Effector memory CD8-positive, alpha-beta T cell (primary cell): ENCODE measurements around the gene GRIP2.
A peak's percentile ranks its signal among the peaks of the same experiment; 100 is the strongest.
"Not testable (repeated sequence)": the region's sequence is repeated elsewhere in the genome, so short reads cannot be mapped to it uniquely, and the experiment has no call there.

Experiments used
- ATAC-seq: fragments of 150-1000 bp; cut with Tn5 transposase; replicated peaks from 2 replicates; pipeline ENCODE4 v1.10.0; 2021; ENCODE audit warnings: mild to moderate bottlenecking, moderate library complexity
- DNase-seq, 3 experiments: peaks; one replicate each; pipeline ENCODE4 v3.0.0; 2021
- H3K27ac Mint-ChIP-seq, 2 donors: one replicate each; pipeline ENCODE4 v1.8.0; 2022; ENCODE audit warnings: mild to moderate bottlenecking in 2 of 2, mixed read lengths in 2 of 2, moderate library complexity in 2 of 2
- H3K27me3 Mint-ChIP-seq, 2 donors: one replicate each; pipeline ENCODE4 v1.8.0; 2022; ENCODE audit warnings: mixed read lengths in 2 of 2
- H3K36me3 Mint-ChIP-seq: one replicate; pipeline ENCODE4 v1.8.0; 2022; ENCODE audit warnings: mild to moderate bottlenecking, moderate library complexity, mixed read lengths; ENCODE audit not compliant: insufficient read depth
- H3K4me1 Mint-ChIP-seq, 2 donors: one replicate each; pipeline ENCODE4 v1.8.0; 2022; ENCODE audit warnings: low read depth in 2 of 2, mixed read lengths in 2 of 2
- H3K4me3 Mint-ChIP-seq, 2 donors: one replicate each; pipeline ENCODE4 v1.8.0; 2022; ENCODE audit warnings: mild to moderate bottlenecking in 2 of 2, mixed read lengths in 2 of 2, moderate library complexity in 2 of 2
- H3K9me3 Mint-ChIP-seq, 2 donors: one replicate each; pipeline ENCODE4 v1.8.0; 2022; ENCODE audit warnings: mixed read lengths in 2 of 2

GRIP2 gene

DNA sequence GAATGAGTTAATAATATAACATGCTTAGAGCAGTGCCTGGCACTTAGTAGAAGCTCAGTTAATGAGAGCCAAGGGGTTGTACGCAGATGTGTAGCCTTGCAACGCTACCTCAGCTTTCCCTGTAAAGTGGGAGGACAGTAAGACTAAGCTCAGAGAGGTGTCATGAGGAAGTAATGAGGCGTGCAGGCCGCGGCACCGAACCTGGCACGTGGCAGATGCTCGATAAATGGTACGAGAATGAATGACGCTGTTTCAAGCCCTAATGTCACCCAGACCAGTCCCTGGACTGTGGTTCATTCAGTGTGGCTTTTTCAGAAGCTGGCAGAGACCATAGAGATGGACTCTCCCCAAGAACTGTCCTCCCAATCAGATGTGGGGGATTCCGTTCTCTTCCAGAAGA is 21.2 kb downstream of the GRIP2 start:
- H3K4me3 Mint-ChIP-seq = no peak overlapping the region
- no peaks in the 10 kb centered on the region for H3K9me3 Mint-ChIP-seq
- DNase-seq = no peak

DNA sequence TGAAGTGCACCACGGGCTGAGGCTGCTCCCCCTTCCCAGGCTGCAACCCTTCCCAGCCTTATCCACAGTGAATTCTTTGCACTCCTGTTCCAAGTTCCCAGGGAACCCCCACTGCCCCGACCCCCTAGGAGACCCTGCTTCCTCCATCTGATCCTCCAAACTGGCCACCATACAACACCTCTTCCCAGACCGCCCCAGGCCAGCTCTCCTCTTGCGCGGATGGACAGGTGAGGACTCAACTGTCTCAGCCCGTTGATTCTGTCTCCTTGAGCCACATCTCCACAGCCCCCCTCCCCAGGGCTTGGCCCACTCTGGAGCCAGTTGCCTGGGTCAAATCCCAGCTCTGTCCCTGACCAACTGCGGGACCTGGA is 21.7 kb downstream of the GRIP2 start:
- ATAC-seq (no peak), DNase-seq (no peak)
- H3K27ac Mint-ChIP-seq = no peak overlapping the region
- no peak overlapping the region for H3K4me3 Mint-ChIP-seq
- H3K9me3 Mint-ChIP-seq = no peaks in the 10 kb centered on the region
- H3K4me1 Mint-ChIP-seq = peaks cover 0 to 4% of the 10 kb centered on the region in 2 donors
- H3K36me3 Mint-ChIP-seq = no peaks in the 10 kb centered on the region
- peaks cover 26 to 72% of the 10 kb centered on the region in 2 donors for H3K27me3 Mint-ChIP-seq

More for the DNA sequence above, 21.2 kb downstream of the GRIP2 start:
- peaks cover 0 to 4% of the 10 kb centered on the region in 2 donors for H3K4me1 Mint-ChIP-seq
- ATAC-seq = no peak
- no peaks in the 10 kb centered on the region for H3K36me3 Mint-ChIP-seq
- H3K27me3 Mint-ChIP-seq = peaks cover 26 to 76% of the 10 kb centered on the region in 2 donors
- H3K27ac Mint-ChIP-seq = no peak overlapping the region

DNA sequence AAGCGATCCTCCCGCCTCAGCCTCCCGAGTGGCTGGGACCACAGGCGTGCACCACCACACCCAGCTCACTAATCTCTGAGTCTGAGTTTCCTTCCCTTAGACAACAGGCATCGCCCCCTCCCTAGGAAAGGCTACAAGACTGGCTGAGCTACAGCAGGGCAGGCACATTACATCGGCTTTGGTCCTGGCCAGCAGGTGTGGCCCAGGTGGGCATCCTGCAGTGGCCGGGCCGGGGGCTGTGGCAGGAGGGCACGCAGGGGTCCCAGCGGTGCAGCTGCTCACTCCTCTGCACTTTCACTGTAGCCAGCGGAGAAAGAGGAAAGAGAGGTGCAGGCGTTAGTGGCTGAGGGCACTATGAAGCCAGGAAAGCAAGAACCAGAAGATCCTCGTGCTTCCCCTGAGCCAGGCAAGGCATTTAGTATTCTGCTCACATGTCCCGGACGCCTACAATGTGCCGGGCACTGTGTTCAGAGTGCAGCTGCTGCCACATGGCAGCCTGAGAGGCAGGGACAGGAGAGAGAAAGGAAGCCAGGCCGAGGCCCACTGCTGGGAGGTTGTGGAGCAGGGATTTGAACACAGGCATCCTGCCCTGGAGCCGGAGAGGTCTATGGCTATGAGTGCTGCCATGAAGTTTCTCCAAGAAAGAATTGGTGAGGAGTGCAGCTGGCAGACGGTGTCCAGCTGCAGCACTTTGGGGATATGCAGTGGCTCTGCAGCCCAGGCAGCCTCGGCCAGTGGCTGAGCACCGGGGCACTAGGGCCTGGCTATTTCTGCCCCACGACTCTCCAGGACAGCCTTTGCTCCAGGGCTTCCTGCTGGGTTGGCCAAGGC is 22.3 kb downstream of the GRIP2 start:
- peaks cover 0 to 4% of the 10 kb centered on the region in 2 donors for H3K4me1 Mint-ChIP-seq

DNA sequence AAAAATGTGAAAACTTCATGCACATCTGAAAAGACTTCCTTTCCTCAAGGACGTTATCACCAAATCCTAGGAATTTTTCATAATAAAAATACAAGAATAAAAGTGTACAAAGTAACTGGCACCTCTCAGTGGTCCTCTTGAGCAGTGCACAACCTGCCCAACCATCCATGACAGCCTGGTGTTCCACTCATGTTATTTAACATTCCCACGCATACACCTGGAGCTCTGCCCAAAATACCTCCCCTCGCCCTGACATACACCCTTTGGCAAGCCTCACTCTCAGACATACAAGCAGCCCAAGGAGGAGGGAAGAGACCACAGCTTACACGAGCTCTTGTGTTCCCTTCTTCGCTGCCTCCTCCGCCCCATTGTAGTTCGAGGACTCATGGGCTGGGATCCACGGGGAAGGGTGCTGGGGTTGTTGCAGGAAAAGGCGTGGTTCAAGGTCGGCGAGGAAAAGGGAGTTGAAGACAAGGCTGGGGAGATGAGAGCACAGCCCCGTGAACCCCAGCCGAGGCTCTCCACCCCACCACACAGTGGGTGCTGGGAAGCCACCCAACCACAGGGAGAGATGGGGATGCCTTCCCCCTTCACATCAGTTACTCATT is 23.3 kb downstream of the GRIP2 start:
- Mint-ChIP-seq H3K36me3 (no peaks in the 10 kb centered on the region), H3K27me3 (peaks cover 15 to 57% of the 10 kb centered on the region in 2 donors), H3K4me3 (no peak overlapping the region), H3K27ac (no peak overlapping the region), H3K9me3 (no peaks in the 10 kb centered on the region), H3K4me1 (peaks cover 0 to 4% of the 10 kb centered on the region in 2 donors)
- no peak for ATAC-seq
- DNase-seq = no peak

More for the DNA sequence above, 22.3 kb downstream of the GRIP2 start:
- Mint-ChIP-seq H3K27ac (no peak overlapping the region), H3K36me3 (no peaks in the 10 kb centered on the region), H3K9me3 (no peaks in the 10 kb centered on the region), H3K27me3 (peaks cover 20 to 66% of the 10 kb centered on the region in 2 donors), H3K4me3 (no peak overlapping the region)
- no peak for ATAC-seq
- no peak for DNase-seq

DNA sequence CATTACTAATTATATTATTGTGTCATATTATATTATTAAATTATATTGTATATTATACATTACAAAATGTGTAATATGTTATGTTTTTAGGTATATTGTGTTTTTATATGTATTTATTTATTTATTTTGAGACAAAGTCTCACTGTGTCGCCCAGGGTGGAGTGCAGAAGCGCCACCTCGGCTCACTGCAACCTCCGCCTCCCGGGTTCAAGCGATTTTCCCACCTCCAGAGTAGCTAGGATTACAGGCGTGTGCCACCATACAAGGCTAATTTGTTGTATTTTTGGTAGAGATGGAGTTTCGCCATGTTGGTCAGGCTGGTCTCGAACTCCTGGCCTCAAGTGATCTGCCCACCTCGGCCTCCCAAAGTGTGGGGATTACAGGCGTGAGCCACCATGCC is 24.6 kb downstream of the GRIP2 start:
- H3K4me3 Mint-ChIP-seq, H3K4me1 Mint-ChIP-seq, H3K36me3 Mint-ChIP-seq, DNase-seq, ATAC-seq, H3K27ac Mint-ChIP-seq, H3K9me3 Mint-ChIP-seq: not testable (repeated sequence)
- H3K27me3 Mint-ChIP-seq = peaks cover 5 to 50% of the 10 kb centered on the region in 2 donors

DNA sequence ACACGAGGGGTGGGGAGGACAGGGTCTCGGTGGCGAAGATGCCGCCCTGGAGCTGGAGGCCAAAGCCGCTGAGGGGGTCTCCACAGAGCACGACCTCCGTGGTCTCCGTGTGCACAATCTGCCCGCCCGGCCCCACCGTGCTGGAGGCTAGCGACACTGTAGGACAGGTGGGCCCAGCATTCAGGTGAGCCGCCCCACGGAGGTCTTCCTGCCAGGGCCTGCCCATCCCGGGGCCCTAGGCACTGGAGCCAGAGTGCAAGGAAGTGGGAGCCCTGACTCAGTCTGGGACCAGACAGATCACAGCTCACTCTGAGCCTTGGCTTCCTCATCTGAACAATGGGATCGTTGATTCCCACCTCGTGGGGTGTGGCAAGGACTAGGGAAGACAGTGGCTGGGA is 25.8 kb downstream of the GRIP2 start:
- H3K27ac Mint-ChIP-seq = no peak overlapping the region
- DNase-seq (no peak), ATAC-seq (no peak)
- no peak overlapping the region for H3K4me3 Mint-ChIP-seq
- peaks cover 5 to 47% of the 10 kb centered on the region in 2 donors for H3K27me3 Mint-ChIP-seq
- no peaks in the 10 kb centered on the region for H3K9me3 Mint-ChIP-seq
- peaks cover 0 to 4% of the 10 kb centered on the region in 2 donors for H3K4me1 Mint-ChIP-seq
- H3K36me3 Mint-ChIP-seq = no peaks in the 10 kb centered on the region

DNA sequence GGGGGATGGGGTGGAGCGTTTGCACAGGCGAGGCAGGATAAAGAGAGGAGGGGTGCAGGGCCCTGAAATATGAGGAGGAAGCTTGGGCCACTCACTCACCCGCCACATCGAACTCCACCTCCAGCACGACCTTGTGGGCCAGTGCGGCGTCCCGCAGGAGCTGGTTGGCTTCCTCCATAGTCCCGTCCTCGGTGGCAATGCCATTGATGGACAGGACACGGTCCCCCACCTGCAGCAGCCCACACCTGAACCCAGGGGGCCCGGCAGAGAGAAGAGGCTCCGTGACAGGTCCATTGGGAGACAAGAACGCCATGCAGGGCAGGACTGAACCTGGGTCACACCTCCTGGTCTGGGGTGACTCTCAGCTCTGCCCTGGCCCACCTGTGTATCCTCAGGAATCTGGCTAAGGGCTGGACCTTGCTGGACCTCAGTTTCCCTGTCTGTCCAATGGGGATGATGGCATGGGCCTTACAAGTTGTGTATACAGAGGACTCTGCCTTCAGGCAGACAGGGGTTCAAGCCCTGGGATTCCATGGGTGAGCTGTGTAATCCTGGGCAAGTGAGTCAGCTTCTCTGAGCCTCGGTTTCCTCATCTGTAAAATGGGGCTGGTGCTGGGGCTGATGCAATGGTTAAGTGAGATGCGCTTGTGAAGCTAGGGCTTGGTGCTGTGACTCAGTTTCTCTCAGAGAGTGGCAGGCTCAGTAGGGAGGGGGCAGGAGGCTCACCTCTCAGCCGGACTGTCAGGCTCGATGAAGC is 26.4 kb downstream of the GRIP2 start:
- Mint-ChIP-seq H3K4me3 (no peak overlapping the region), H3K27me3 (peaks cover 5 to 45% of the 10 kb centered on the region in 2 donors), H3K9me3 (no peaks in the 10 kb centered on the region), H3K4me1 (peaks cover 3 to 7% of the 10 kb centered on the region in 2 donors), H3K27ac (no peak overlapping the region), H3K36me3 (no peaks in the 10 kb centered on the region)
- no peak for DNase-seq
- ATAC-seq = no peak

DNA sequence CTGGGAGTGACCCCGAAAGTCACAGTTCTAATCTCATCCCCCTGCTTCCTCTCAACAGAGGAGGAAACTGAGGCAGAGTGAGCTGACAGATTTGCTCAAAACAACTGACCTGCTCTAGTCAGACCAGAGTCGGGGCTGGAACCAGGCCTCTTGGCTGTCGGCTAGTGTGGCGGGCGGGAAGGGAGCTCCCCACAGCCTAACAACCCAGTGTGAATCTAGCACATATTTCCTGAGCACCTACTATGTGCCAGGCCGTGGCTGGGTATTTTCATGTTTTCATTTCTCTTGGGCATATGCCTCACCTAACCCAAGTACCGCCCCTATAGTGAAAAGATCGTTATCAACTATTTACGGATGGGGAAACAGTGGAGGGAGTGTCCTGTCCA is 27.2 kb downstream of the GRIP2 start:
- no peak overlapping the region for H3K4me3 Mint-ChIP-seq
- no peaks in the 10 kb centered on the region for H3K36me3 Mint-ChIP-seq
- no peak for DNase-seq
- ATAC-seq = no peak
- no peaks in the 10 kb centered on the region for H3K9me3 Mint-ChIP-seq
- H3K27ac Mint-ChIP-seq = no peak overlapping the region
- peaks cover 10 to 44% of the 10 kb centered on the region in 2 donors for H3K27me3 Mint-ChIP-seq
- H3K4me1 Mint-ChIP-seq = peaks cover 7 to 8% of the 10 kb centered on the region in 2 donors

DNA sequence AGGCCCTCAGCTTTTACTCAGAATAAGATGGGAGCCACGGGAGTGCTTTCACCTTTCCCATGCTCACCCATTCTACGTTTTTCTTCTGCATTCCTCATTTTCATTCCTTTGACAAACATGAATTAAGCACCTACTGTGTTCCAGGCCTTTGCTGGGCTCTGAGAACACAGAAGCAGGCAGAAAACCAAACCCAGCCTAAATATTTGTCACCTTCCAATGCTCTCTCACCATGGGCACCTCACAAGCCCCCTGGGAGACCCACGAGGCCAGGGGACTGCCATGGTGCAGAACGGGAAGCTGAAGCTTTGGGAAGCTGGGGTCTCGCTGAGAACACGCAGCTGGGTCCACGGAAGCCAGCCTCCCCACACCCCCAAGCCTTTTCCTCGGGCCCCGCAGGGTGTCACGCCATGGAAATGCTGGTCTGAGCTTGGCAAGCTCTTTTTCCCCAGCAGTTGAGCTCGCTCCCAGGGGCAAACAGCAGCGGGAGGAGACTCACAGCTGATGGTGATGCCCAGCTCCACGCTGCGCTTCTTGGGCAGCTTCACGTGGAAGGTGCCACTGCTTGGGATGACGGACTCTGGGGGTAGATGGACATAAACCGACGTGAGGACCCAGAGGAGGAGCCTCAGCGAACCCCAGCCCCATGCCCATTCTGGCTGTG is 27.7 kb downstream of the GRIP2 start:
- ATAC-seq (no peak), DNase-seq (no peak)
- no peak overlapping the region for H3K4me3 Mint-ChIP-seq
- H3K4me1 Mint-ChIP-seq = peaks cover 7 to 8% of the 10 kb centered on the region in 2 donors
- peaks cover 10 to 44% of the 10 kb centered on the region in 2 donors for H3K27me3 Mint-ChIP-seq
- H3K36me3 Mint-ChIP-seq = no peaks in the 10 kb centered on the region
- no peak overlapping the region for H3K27ac Mint-ChIP-seq
- no peaks in the 10 kb centered on the region for H3K9me3 Mint-ChIP-seq

DNA sequence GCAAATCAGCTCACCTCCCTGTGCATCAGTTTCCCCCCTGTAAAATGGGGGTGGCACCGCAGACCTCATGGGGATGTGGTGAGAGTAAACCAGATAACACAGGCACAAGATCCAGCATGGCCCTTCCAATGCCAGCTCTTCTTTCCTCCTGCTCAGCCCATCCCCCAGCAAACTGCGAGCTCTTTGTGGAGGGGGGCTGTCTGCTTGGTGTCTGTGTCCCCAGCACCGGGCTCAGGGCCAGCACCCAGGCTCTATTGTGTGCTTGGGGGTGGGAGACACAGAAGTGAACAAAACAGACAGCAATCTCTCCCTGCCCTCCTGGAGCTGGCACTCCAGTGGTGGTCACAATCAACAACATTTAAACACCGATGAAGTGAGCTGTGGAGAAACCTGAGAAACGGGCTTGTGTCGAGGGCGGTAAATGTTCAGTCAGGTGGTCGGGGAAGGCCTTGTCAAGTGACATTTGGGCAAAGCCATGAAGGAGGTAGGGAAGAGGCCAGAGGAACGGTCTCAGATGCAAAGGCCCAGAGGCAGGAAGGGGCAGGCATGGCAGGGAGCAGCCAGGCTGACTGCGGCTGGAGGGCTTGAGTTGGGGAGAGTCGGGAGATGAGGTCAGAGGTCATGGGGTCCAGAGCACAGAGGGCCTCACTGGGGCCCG is 28.4 kb downstream of the GRIP2 start:
- no peak for DNase-seq
- no peak overlapping the region for H3K4me3 Mint-ChIP-seq
- H3K36me3 Mint-ChIP-seq = no peaks in the 10 kb centered on the region
- H3K27ac Mint-ChIP-seq = no peak overlapping the region
- H3K27me3 Mint-ChIP-seq = peaks cover 10 to 38% of the 10 kb centered on the region in 2 donors
- peaks cover 7 to 8% of the 10 kb centered on the region in 2 donors for H3K4me1 Mint-ChIP-seq
- no peaks in the 10 kb centered on the region for H3K9me3 Mint-ChIP-seq
- ATAC-seq = no peak

DNA sequence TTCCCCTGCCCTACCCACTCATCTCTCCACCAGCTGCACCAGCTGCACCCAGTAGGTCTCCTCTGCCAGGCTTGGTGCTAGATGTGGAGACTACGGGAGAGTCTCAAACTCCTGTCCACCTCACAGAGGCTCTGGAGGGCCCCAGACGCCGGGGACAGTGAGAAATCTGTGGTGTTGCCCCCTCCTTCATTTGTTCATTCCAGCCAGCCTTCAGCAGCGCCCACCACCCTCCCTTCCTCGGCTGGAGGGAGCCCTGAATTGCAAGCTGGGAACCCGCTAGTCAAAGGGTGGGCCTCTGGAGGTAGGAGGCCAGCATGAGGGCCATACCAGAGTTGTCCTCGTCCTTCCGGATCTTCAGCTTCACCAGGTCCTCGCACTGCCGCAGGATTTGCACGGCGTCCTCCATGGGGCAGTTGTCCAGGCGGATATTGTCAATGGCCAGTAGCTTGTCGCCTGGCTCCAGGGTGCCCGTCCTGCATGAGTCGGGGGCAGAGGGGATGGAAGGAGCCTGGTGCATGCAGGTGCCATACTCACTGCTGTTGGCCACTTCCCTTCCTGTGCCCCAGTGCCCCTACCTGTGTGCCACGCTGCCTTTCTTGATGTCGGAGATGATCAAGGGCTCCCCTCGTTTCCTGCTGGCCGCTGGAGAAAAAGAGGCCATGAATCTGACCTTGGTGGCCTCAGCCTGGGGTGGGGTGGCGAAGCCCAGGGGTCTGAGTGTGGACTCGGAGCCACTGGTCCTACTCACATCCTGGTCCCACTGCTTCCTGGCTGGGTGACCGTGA is 29.1 kb downstream of the GRIP2 start:
- ATAC-seq (no peak), DNase-seq (no peak)
- Mint-ChIP-seq H3K9me3 (no peaks in the 10 kb centered on the region), H3K36me3 (no peaks in the 10 kb centered on the region), H3K27ac (peak overlapping the region in 1 of 2 donors; percentile 29), H3K27me3 (peaks cover 7 to 36% of the 10 kb centered on the region in 2 donors), H3K4me1 (peaks cover 4 to 8% of the 10 kb centered on the region in 2 donors), H3K4me3 (no peak overlapping the region)

DNA sequence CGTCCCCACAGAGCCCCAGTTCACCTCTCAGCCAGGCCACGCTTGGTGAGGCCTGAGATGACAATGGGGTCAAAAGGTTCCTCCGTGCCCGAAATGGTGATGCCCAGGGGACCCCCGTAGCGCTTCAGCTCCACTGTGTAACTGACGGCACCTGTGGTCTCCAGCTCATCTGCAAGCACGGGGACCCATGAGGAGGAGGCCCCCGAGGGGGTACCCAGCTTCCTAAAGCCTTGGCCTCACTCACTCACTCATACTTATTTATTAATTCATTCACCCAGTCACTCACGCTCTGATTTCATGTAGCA is 30.4 kb downstream of the GRIP2 start:
- H3K9me3 Mint-ChIP-seq = no peaks in the 10 kb centered on the region
- H3K27ac Mint-ChIP-seq = peak overlapping the region in 1 of 2 donors; percentile 29
- H3K36me3 Mint-ChIP-seq = no peaks in the 10 kb centered on the region
- DNase-seq = no peak
- peaks cover 4 to 8% of the 10 kb centered on the region in 2 donors for H3K4me1 Mint-ChIP-seq
- H3K4me3 Mint-ChIP-seq = no peak overlapping the region
- ATAC-seq = no peak
- H3K27me3 Mint-ChIP-seq = peaks cover 6 to 46% of the 10 kb centered on the region in 2 donors
